Kidney (tissue), 14 donors: ENCODE results near the gene MFAP4. TPM values are rescaled to one million over a fixed set of nuclear protein-coding genes. Genes with fewer than 3 reads are reported as not detected.

Experiments used
- DNase-seq, 5 donors: peaks; one replicate each; pipeline ENCODE4 v3.0.0-alpha.2; 2013 to 2020
- FAIRE-seq: peaks from 2 replicates; lab custom pipeline; 2012; peaks lifted over from hg19 to GRCh38; lab: Jason Lieb, UNC
- H3K27ac ChIP-seq, 2 donors: one replicate each; pipeline ENCODE4 v1.7.0; 2013; ENCODE audit warnings: low read depth in 2 of 2, low read length in 2 of 2, inconsistent platforms in 1 of 2
- H3K27me3 ChIP-seq: one replicate; pipeline ENCODE4 v1.7.1; 2013; ENCODE audit warnings: low read length, inconsistent platforms; ENCODE audit not compliant: control insufficient read depth, insufficient read depth
- H3K36me3 ChIP-seq, 3 donors: one replicate each; pipeline versions ENCODE4 v1.7.0 to v1.7.1; 2013; ENCODE audit warnings: low read length in 3 of 3, control low read depth in 1 of 3, inconsistent platforms in 1 of 3; ENCODE audit not compliant: insufficient read depth in 3 of 3, control insufficient read depth in 2 of 3
- H3K4me1 ChIP-seq, 3 donors: one replicate each; pipeline versions ENCODE4 v1.7.0 to v1.7.1; 2013; ENCODE audit warnings: low read length in 3 of 3, inconsistent platforms in 1 of 3, low read depth in 1 of 3; ENCODE audit not compliant: control insufficient read depth in 2 of 3, insufficient read depth in 2 of 3
- H3K4me3 ChIP-seq, 3 donors: one replicate each; pipeline versions ENCODE4 v1.7.0 to v1.8.1; 2013; ENCODE audit warnings: low read length in 3 of 3, control low read depth in 1 of 3, inconsistent platforms in 1 of 3
- H3K9ac ChIP-seq, 3 donors: one replicate each; pipeline versions ENCODE4 v1.7.0 to v1.7.1; 2013; ENCODE audit warnings: low read length in 3 of 3, control low read depth in 1 of 3, inconsistent platforms in 1 of 3
- H3K9me3 ChIP-seq, 3 donors: one replicate each; pipeline versions ENCODE4 v1.7.0 to v1.7.1; 2013; ENCODE audit warnings: low read length in 3 of 3, control low read depth in 1 of 3, inconsistent platforms in 1 of 3; ENCODE audit not compliant: control insufficient read depth in 2 of 3, insufficient read depth in 1 of 3
- CTCF ChIP-seq: IDR thresholded peaks from 3 replicates; pipeline ENCODE4 v1.5.1; 2012; ENCODE audit warnings: mild to moderate bottlenecking, moderate library complexity, borderline replicate concordance; ENCODE audit not compliant: insufficient read depth; ENCODE audit errors: extremely low read depth
- intact Hi-C: fragments of 100-400 bp; cut with DNase I; formaldehyde crosslinking; loops from one replicate; pipeline ENCODE4 v1.11.1; 2022
- polyA plus RNA-seq: library from polyadenylated mRNA; stranded (reverse); fragments of 350-450 nt; fragmentation: Illumina TruSeq; extraction: RNeasy Lipid Tissue Mini Kit (QIAGEN cat#74804); gene quantifications from one replicate; pipeline ENCODE4 v1.2.3, GENCODE V29; 2014; ENCODE audit warnings: low read depth, low replicate concordance; ENCODE audit not compliant: insufficient read depth
- total RNA-seq: library from RNA; stranded (reverse); fragmentation: NEBNext Ultra II Directional; extraction: Animal tissue kit (Norgen Biotek cat#: 25700); gene quantifications from one replicate; pipeline ENCODE4 v1.2.1, GENCODE V29; 2021
- donor health status: control.
- donor health status: control.
- donor health status: control.
- donor health status: control.
- donor health status: control.
- donor health status: DM: yes; HTN: yes; CAD: no.
- donor health status: Normal renal cell carcinoma (clear cell type).

The MFAP4 gene
- total and polyA plus RNA-seq, 2 donors from 2014 or later, result 27.6 to 51.1 TPM

- no peaks in the 10 kb centered on the region for H3K36me3 ChIP-seq
- FAIRE-seq (no peak), DNase-seq (peak in 2 of 5 donors; percentile 39 to 59)
- no peak overlapping the region for H3K4me3 ChIP-seq
- H3K27me3 ChIP-seq, result no peaks in the 10 kb centered on the region
- H3K4me1 ChIP-seq, result peaks cover 0 to 5% (median 0%) of the 10 kb centered on the region in 3 donors
- H3K27ac ChIP-seq, result no peak overlapping the region
- no peaks in the 10 kb centered on the region for H3K9me3 ChIP-seq
- intact Hi-C loops, result no loop called here
- no peak for TF ChIP-seq CTCF
- no peak overlapping the region for H3K9ac ChIP-seq
These were observed 12.9 kb upstream of the MFAP4 start for GRCh38 chr17:19399750-19400450.

DNA sequence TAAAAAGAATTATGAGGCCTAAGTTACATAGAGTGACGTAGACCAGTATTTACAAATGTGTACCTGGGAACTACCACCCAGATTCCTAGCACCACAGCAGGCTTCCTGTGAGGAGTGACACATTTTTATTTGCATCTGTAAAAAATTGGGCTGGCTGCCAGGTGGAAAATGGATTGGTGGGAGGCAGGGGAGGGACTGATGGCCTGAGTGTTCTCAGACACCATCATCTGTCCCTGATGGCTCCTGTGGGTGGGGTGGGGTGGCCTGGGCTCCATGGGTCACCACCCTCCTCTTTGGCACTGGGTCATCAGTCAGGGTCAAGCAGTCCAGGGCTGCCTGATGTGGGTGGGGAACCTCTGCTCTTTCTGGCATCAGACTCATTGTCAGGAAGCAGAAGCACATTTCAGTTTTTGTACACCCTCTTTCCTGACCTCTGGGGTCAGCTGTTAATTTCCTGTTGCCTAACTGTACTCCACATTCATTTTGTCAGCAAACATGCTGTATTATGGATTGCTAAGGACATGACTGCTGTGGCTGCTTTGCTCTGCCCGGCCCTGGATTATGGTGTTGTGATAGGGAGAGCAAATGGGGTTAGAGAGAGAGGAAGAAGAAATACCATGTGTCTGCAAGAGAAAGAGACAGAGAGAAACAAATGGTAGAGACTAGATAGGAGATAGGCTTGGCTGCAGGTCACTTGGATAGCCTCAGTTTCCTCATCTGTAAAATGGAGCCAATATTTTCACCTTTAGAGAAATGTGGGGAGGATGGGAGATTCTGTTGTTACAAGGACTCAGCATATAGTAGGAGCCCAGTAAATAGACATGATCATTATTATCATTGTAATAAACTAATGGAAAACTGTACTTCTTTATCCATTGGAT lies 11.6 kb upstream of the MFAP4 start:
- Histone ChIP-seq H3K4me1 (peaks cover 0 to 5% (median 0%) of the 10 kb centered on the region in 3 donors), H3K9me3 (no peaks in the 10 kb centered on the region), H3K27me3 (no peaks in the 10 kb centered on the region), H3K36me3 (no peaks in the 10 kb centered on the region), H3K27ac (peak overlapping the region; percentile 37 to 74), H3K4me3 (no peak overlapping the region), H3K9ac (no peak overlapping the region)
- FAIRE-seq (no peak), DNase-seq (peak in 3 of 5 donors; percentile 65 to 91 (median 82))
- no peak for TF ChIP-seq CTCF
- intact Hi-C loops, result no loop called here

DNA sequence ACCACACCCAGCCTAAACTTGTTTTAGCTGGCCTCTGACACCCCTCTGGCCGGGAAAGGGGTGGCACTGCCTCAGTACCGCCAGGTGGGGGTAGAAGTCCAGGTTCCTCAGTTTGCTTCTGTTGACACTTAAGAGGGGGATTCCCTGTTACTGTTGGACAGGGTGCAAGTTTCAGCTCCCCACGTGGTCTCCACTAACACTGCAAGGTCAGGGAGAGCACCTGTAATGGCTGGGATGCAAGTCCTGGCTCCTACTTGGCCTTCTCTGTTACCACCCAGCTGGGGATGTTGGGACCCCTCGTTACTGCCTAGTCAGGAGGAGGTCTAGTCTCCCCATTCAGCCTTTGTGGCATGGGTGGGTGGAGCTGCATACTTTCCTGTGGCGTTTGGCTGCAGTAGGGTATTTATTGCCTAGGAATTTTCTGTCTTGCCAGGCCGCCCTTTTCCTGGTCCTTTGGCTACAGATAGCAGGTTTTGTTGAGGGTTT lies 10.6 kb upstream of the MFAP4 start:
- no peak overlapping the region for H3K27ac ChIP-seq
- DNase-seq (peak in 2 of 5 donors; percentile 36 to 57), FAIRE-seq (no peak)
- no peak for TF ChIP-seq CTCF
- no peaks in the 10 kb centered on the region for H3K36me3 ChIP-seq
- peaks cover 0 to 5% (median 0%) of the 10 kb centered on the region in 3 donors for H3K4me1 ChIP-seq
- no peaks in the 10 kb centered on the region for H3K9me3 ChIP-seq
- H3K4me3 ChIP-seq, result no peak overlapping the region
- intact Hi-C loops, result no loop called here
- no peak overlapping the region for H3K9ac ChIP-seq
- no peaks in the 10 kb centered on the region for H3K27me3 ChIP-seq
